ENCODE results near the gene RSAD1. TPM values are rescaled to one million over a fixed set of nuclear protein-coding genes. Genes with fewer than 3 reads are reported as not detected.

Gene RSAD1
- total RNA-seq, 2 experiments from 2014 or later: 44.6 to 44.7 TPM

DNA sequence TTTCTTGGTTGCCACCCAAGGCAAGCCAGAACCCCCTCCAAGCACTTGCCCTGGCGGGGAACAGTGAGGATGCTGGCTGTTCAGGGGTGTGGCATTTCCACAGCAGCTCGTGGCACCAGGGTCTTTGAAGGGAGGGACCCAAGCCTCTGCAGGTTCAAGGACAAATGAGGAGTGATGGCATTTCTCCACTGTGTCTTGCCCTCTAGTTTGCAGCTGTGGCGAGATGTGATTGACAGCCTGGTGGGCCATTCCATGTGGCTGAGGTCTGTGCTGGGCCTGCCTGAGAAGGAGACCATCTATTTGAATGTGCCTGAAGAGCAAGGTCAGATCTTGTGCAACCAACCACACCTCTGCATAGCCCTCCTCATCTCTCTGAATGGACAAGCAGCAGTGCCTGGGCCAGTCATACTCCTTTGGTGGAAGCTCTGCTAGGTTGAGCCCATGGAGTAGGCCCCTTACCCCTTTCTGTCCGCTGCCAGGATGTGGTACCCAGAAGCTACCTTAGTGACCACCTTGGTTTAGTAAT is 49.4 kb downstream of the RSAD1 start:
- H3K4me1 ChIP-seq (ENCODE audit: insufficient read depth, low read length): peaks cover 10% of the 10 kb centered on the region
- H3K36me3 ChIP-seq (ENCODE audit: insufficient read depth, low read length): no peaks in the 10 kb centered on the region
- H3K27ac ChIP-seq (ENCODE audit: low read depth in 1 of 2, low read length in 2 of 2): no peak overlapping the region
- peaks cover 27 to 33% of the 10 kb centered on the region in 2 experiments for H3K27me3 ChIP-seq (ENCODE audit: control insufficient read depth in 1 of 2, insufficient read depth in 2 of 2, low read length in 2 of 2)
- peaks cover 0 to 8% of the 10 kb centered on the region in 2 experiments for H3K9me3 ChIP-seq (ENCODE audit: control insufficient read depth in 1 of 2, insufficient read depth in 1 of 2, low read length in 2 of 2)
- Mint-ChIP-seq H3K36me3 (ENCODE audit: low read depth) (no peaks in the 10 kb centered on the region), H3K9me3 (no peaks in the 10 kb centered on the region), H3K27me3 (peaks cover 48% of the 10 kb centered on the region), H3K4me3 (no peak overlapping the region), H3K4me1 (ENCODE audit: low read depth) (peaks cover under 1% of the 10 kb centered on the region), H3K27ac (no peak overlapping the region)
- intact Hi-C loops (cut with DNase I, micrococcal nuclease): no loop called here
- POLR2A ChIA-PET: no interaction called here
- H3K4me3 ChIP-seq (ENCODE audit: low read length): no peak overlapping the region
- TF ChIP-seq, protein P1, sequence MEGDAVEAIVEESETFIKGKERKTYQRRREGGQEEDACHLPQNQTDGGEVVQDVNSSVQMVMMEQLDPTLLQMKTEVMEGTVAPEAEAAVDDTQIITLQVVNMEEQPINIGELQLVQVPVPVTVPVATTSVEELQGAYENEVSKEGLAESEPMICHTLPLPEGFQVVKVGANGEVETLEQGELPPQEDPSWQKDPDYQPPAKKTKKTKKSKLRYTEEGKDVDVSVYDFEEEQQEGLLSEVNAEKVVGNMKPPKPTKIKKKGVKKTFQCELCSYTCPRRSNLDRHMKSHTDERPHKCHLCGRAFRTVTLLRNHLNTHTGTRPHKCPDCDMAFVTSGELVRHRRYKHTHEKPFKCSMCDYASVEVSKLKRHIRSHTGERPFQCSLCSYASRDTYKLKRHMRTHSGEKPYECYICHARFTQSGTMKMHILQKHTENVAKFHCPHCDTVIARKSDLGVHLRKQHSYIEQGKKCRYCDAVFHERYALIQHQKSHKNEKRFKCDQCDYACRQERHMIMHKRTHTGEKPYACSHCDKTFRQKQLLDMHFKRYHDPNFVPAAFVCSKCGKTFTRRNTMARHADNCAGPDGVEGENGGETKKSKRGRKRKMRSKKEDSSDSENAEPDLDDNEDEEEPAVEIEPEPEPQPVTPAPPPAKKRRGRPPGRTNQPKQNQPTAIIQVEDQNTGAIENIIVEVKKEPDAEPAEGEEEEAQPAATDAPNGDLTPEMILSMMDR (IDR thresholded peaks at IDR 0.05): no peak
- ATAC-seq (ENCODE audit: poor library complexity) (no peak), DNase-seq (no peak)
- CTCF ChIA-PET: no interaction called here

DNA sequence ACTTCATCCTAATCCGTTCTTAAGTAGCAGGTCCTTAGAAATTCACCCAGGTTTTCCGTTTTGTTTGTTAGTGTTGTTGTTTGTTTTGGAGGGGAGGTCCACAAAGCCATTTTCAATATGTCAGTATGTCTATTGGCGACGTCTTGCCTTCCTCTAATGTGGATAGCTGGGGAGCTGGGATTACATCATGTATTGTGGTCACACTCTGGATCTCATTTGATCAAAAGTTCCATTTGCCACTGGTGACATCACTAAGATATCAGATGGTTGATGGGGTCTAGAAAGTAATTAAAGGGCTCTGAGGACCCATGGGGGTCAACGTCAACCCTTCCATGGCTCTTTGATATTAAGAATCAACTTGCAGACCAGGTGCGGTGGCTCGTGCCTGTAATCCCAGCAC is 51.2 kb downstream of the RSAD1 start:
- peaks cover 64% of the 10 kb centered on the region for H3K27me3 Mint-ChIP-seq
- Histone ChIP-seq H3K4me3 (ENCODE audit: low read length) (no peak overlapping the region), H3K36me3 (ENCODE audit: insufficient read depth, low read length) (no peaks in the 10 kb centered on the region), H3K27me3 (ENCODE audit: control insufficient read depth in 1 of 2, insufficient read depth in 2 of 2, low read length in 2 of 2) (peaks cover 41 to 42% of the 10 kb centered on the region in 2 experiments), H3K9me3 (ENCODE audit: control insufficient read depth in 1 of 2, insufficient read depth in 1 of 2, low read length in 2 of 2) (peaks cover 0 to 8% of the 10 kb centered on the region in 2 experiments), H3K27ac (ENCODE audit: low read depth in 1 of 2, low read length in 2 of 2) (no peak overlapping the region), H3K4me1 (ENCODE audit: insufficient read depth, low read length) (peaks cover 20% of the 10 kb centered on the region)
- intact Hi-C loops (cut with DNase I, micrococcal nuclease): no loop called here
- peaks cover 9% of the 10 kb centered on the region for H3K4me1 Mint-ChIP-seq (ENCODE audit: low read depth)
- H3K27ac Mint-ChIP-seq: no peak overlapping the region
- H3K9me3 Mint-ChIP-seq: no peaks in the 10 kb centered on the region
- ChIA-PET POLR2A (no interaction called here), CTCF (no interaction called here)
- H3K36me3 Mint-ChIP-seq (ENCODE audit: low read depth): no peaks in the 10 kb centered on the region
- H3K4me3 Mint-ChIP-seq: no peak overlapping the region
- DNase-seq: no peak
- ATAC-seq (ENCODE audit: poor library complexity): no peak
- TF ChIP-seq, protein P1 (IDR thresholded peaks at IDR 0.05): no peak

DNA sequence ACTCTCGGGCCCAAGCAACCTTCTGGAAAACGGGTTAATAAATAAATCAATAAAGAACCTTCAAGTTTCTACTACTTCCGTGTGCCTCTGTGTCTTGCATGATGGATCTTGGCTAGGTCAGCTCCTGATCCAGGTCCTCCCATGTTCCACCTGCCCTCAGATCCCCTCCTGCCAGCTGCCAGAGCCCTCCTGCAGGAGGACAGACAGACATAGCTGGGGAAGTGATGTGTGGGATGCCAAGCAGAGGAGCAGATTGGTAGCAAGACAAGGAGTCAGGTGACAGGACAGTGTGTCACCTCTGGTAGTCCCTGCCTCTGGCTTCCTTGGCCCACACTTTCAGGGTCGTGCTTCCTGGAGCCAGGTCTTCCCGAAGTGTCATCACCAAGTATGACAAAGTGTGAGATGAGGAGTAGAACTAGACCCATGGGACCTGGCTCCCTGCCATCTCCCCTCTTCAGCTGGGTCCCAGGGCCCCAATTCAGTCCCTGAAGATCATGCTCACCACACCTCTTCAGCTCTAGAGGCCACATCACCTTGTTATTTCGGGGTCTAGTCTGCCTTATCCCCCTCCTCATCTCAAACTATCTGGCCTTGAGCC is 52.9 kb downstream of the RSAD1 start:
- ChIA-PET POLR2A (no interaction called here), CTCF (no interaction called here)
- Mint-ChIP-seq H3K4me3 (no peak overlapping the region), H3K9me3 (no peaks in the 10 kb centered on the region), H3K4me1 (ENCODE audit: low read depth) (peaks cover 9% of the 10 kb centered on the region), H3K27ac (no peak overlapping the region), H3K36me3 (ENCODE audit: low read depth) (no peaks in the 10 kb centered on the region), H3K27me3 (peaks cover 81% of the 10 kb centered on the region)
- Histone ChIP-seq H3K4me3 (ENCODE audit: low read length) (no peak overlapping the region), H3K27ac (ENCODE audit: low read depth in 1 of 2, low read length in 2 of 2) (no peak overlapping the region), H3K4me1 (ENCODE audit: insufficient read depth, low read length) (peaks cover 20% of the 10 kb centered on the region), H3K9me3 (ENCODE audit: control insufficient read depth in 1 of 2, insufficient read depth in 1 of 2, low read length in 2 of 2) (peaks cover 0 to 8% of the 10 kb centered on the region in 2 experiments), H3K36me3 (ENCODE audit: insufficient read depth, low read length) (no peaks in the 10 kb centered on the region), H3K27me3 (ENCODE audit: control insufficient read depth in 1 of 2, insufficient read depth in 2 of 2, low read length in 2 of 2) (peaks cover 41 to 42% of the 10 kb centered on the region in 2 experiments)
- intact Hi-C loops (cut with DNase I, micrococcal nuclease): no loop called here
- TF ChIP-seq, protein P1 (IDR thresholded peaks at IDR 0.05): no peak
- ATAC-seq (ENCODE audit: poor library complexity): no peak
- DNase-seq: no peak
